Measurements from ENCODE around the gene VPS39. TPM values are rescaled to one million over a fixed set of nuclear protein-coding genes. Genes with fewer than 3 reads are reported as not detected.

VPS39 gene
- total and polyA plus RNA-seq, 2 of the 13 experiments (the other 11 are each of a cell fraction or from before 2014, with no cell fraction given): 22.9 to 32.0 TPM

- Histone ChIP-seq H3K27ac (ENCODE audit: extremely low read length, insufficient read depth, low read length) (no peak overlapping the region), H3K4me2 (ENCODE audit: low read depth, low read length) (no peak overlapping the region), H3K36me3 (replicated peaks in 1 of 2; ENCODE audit: control insufficient read depth in 1 of 2, insufficient read depth in 2 of 2, low read length in 2 of 2) (peaks cover 16 to 53% of the 10 kb centered on the region in 2 experiments), H3K9me3 (ENCODE audit: low read length) (no peaks in the 10 kb centered on the region), H4K20me1 (ENCODE audit: insufficient read depth, low read length) (no peaks in the 10 kb centered on the region), H3K4me3 (replicated peaks in 1 of 3; ENCODE audit: insufficient read depth in 1 of 3, low read depth in 2 of 3, low read length in 3 of 3) (no peak overlapping the region), H3K79me2 (ENCODE audit: insufficient read depth, low read length) (no peaks in the 10 kb centered on the region), H2AFZ (ENCODE audit: low read length) (no peak overlapping the region), H3K4me1 (ENCODE audit: insufficient read depth, low read length) (peaks cover 13% of the 10 kb centered on the region; the same call in 1 of the 2 replicates), H3K9ac (ENCODE audit: insufficient read depth, low read depth, low read length) (no peak overlapping the region), H3K27me3 (ENCODE audit: control insufficient read depth in 1 of 2, insufficient read depth in 2 of 2, low read length in 2 of 2) (no peaks in the 10 kb centered on the region; a peak in 1 of 5 replicates)
- BruUV-seq (replicated peaks): no TSS peak
- in situ Hi-C loops (cut with HindIII; ENCODE audit: extremely low pct_ligation_motif_present, low pct_unique_long_range_greater_than_20kb) (no loop called here), intact Hi-C loops (cut with micrococcal nuclease; ENCODE audit: unreplicated experiment) (no loop called here)
- no peak for TF ChIP-seq GATA4 (IDR thresholded peaks at IDR 0.05; ENCODE audit: borderline replicate concordance, low read depth)
- TF ChIP-seq RAD21 (CRISPR knock-in tag; IDR thresholded peaks at IDR 0.05): no peak
- no peak for TF ChIP-seq FOXK2 (IDR thresholded peaks at IDR 0.05)
- no peak for TF ChIP-seq ATF5 (CRISPR knock-in tag; IDR thresholded peaks at IDR 0.05; ENCODE audit: low read depth)
- no peak for TF ChIP-seq ZKSCAN5 (CRISPR knock-in tag; IDR thresholded peaks at IDR 0.05)
- TF ChIP-seq ZNF552 (CRISPR knock-in tag; IDR thresholded peaks at IDR 0.05; ENCODE audit: borderline replicate concordance): no peak
- no peak for TF ChIP-seq ZFP36 (IDR thresholded peaks at IDR 0.05; ENCODE audit: borderline replicate concordance, low read depth, low read length, partially characterized antibody)
- TF ChIP-seq MZF1 (CRISPR knock-in tag; IDR thresholded peaks at IDR 0.05; ENCODE audit: borderline replicate concordance): no peak
- TF ChIP-seq ELF3 (CRISPR knock-in tag; IDR thresholded peaks at IDR 0.05): no peak
- no peak for TF ChIP-seq NR2F6 (IDR thresholded peaks at IDR 0.05)
- TF ChIP-seq NR2F6 (CRISPR knock-in tag; IDR thresholded peaks at IDR 0.05): no peak
- no peak for TF ChIP-seq MAF1 (CRISPR knock-in tag; IDR thresholded peaks at IDR 0.05; ENCODE audit: borderline replicate concordance)
- no peak for TF ChIP-seq KLF11 (CRISPR knock-in tag; IDR thresholded peaks at IDR 0.05)
- TF ChIP-seq XBP1 (CRISPR knock-in tag; IDR thresholded peaks at IDR 0.05): no peak
- TF ChIP-seq ZNF768 (CRISPR knock-in tag; IDR thresholded peaks at IDR 0.05): no peak
- TF ChIP-seq ZXDC (CRISPR knock-in tag; IDR thresholded peaks at IDR 0.05): no peak
- no peak for TF ChIP-seq KLF15 (CRISPR knock-in tag; IDR thresholded peaks at IDR 0.05; ENCODE audit: borderline replicate concordance)
- no peak for TF ChIP-seq ZNF232 (CRISPR knock-in tag; IDR thresholded peaks at IDR 0.05; ENCODE audit: borderline replicate concordance)
- TF ChIP-seq CBX1 (IDR thresholded peaks at IDR 0.05; ENCODE audit: low read depth): no peak
- DNase-seq (ENCODE audit: low spot score) (no peak), FAIRE-seq (no peak), ATAC-seq (no peak)
- POLR2A ChIA-PET: no interaction called here
- CTCF ChIA-PET (ENCODE audit: low intra/inter-chr PET ratio, low total read pairs): no interaction called here
- WGBS (ENCODE audit: low lambda C conversion rate): 99% methylated on average over 4 of the region's 4 CpGs
Observed at GRCh38 chr15:42184736-42185135, 23.4 kb downstream of the VPS39 start.

Measured in HepG2 (cell line).